Brain microvascular endothelial cell (primary cell): ENCODE results near the gene SLC35B2.

Source experiments
- DNase-seq: peaks from one replicate; pipeline ENCODE4 v3.0.0-alpha.2; 2020
- H3K27ac ChIP-seq: fragments of 250-450 bp; sonication (Bioruptor Pico); 2 replicates; pipeline ENCODE4 v1.5.1; 2020; ENCODE audit warnings: mild to moderate bottlenecking, moderate library complexity
- H3K27me3 ChIP-seq: fragments of 250-450 bp; sonication (Bioruptor Pico); replicated peaks from 2 replicates; pipeline ENCODE4 v1.5.1; 2020; ENCODE audit warnings: mild to moderate bottlenecking
- H3K36me3 ChIP-seq: fragments of 250-450 bp; sonication (Bioruptor Pico); replicated peaks from 2 replicates; pipeline ENCODE4 v1.5.1; 2020; ENCODE audit warnings: mild to moderate bottlenecking
- H3K4me3 ChIP-seq: 2 replicates; pipeline ENCODE4 v1.5.1; 2011; ENCODE audit warnings: low read depth, mild to moderate bottlenecking, control low read depth, low read length, moderate library complexity
- CTCF ChIP-seq: IDR thresholded peaks from 2 replicates; pipeline ENCODE4 v1.5.1; 2011; ENCODE audit warnings: low read depth, mild to moderate bottlenecking, moderate library complexity, low read length, control low read depth, inconsistent platforms; ENCODE audit errors: missing control alignments
- in situ Hi-C: cut with HindIII; loops from 2 replicates; pipeline ENCODE4 v1.10.0; 2017; ENCODE audit warnings: low sequenced_read_pairs, low pct_ligation_motif_present

Gene SLC35B2

GRCh38 chr6:44230034-44230675 lies 27.2 kb downstream of the SLC35B2 start:
- no peak for TF ChIP-seq CTCF
- no peak for DNase-seq
- H3K4me3 ChIP-seq = no peak overlapping the region
- no peak overlapping the region for H3K27ac ChIP-seq
- in situ Hi-C loops = no loop called here
- peaks cover 4% of the 10 kb centered on the region for H3K36me3 ChIP-seq
- no peaks in the 10 kb centered on the region for H3K27me3 ChIP-seq

- Histone ChIP-seq H3K4me3 (no peak overlapping the region), H3K27ac (no peak overlapping the region), H3K36me3 (peaks cover 4% of the 10 kb centered on the region), H3K27me3 (no peaks in the 10 kb centered on the region)
- no peak for DNase-seq
- in situ Hi-C loops = no loop called here
- no peak for TF ChIP-seq CTCF
These were observed 27.8 kb downstream of the SLC35B2 start for GRCh38 chr6:44229376-44230033.

- H3K27me3 ChIP-seq = no peaks in the 10 kb centered on the region
- TF ChIP-seq CTCF = no peak
- peaks cover 4% of the 10 kb centered on the region for H3K36me3 ChIP-seq
- H3K4me3 ChIP-seq = no peak overlapping the region
- in situ Hi-C loops = no loop called here
- no peak overlapping the region for H3K27ac ChIP-seq
- DNase-seq = no peak
These were observed 28.5 kb downstream of the SLC35B2 start for GRCh38 chr6:44228836-44229235.

- H3K4me3 ChIP-seq = no peak overlapping the region
- TF ChIP-seq CTCF = no peak
- H3K27me3 ChIP-seq = no peaks in the 10 kb centered on the region
- DNase-seq = no peak
- in situ Hi-C loops = no loop called here
- no peak overlapping the region for H3K27ac ChIP-seq
- peaks cover 4% of the 10 kb centered on the region for H3K36me3 ChIP-seq
These were observed 28.9 kb downstream of the SLC35B2 start for GRCh38 chr6:44228433-44228832.

- H3K36me3 ChIP-seq = peaks cover 4% of the 10 kb centered on the region
- no peak for TF ChIP-seq CTCF
These were observed 29.3 kb downstream of the SLC35B2 start for GRCh38 chr6:44228031-44228430.

More at GRCh38 chr6:44228031-44228430, 29.3 kb downstream of the SLC35B2 start:
- no peak overlapping the region for H3K27ac ChIP-seq
- DNase-seq = no peak
- no peak overlapping the region for H3K4me3 ChIP-seq
- in situ Hi-C loops = no loop called here
- no peaks in the 10 kb centered on the region for H3K27me3 ChIP-seq
